HG02623 (cell line): Measurements from ENCODE around the gene SRGAP1.

Source experiments
- ATAC-seq: cut with Tn5 transposase; IDR thresholded peaks from one replicate; pipeline ENCODE4 v1.9.1; 2021; ENCODE audit warnings: moderate library complexity; ENCODE audit not compliant: unreplicated experiment

SRGAP1 gene

GRCh38 chr12:64077922-64078321, 233.4 kb downstream of the SRGAP1 start:
- no peak for ATAC-seq

GRCh38 chr12:64080319-64081007, 236.0 kb downstream of the SRGAP1 start:
- ATAC-seq, result no peak

GRCh38 chr12:64081008-64081404, 236.5 kb downstream of the SRGAP1 start:
- ATAC-seq, result no peak

GRCh38 chr12:64082116-64082515, 237.6 kb downstream of the SRGAP1 start:
- no peak for ATAC-seq

GRCh38 chr12:64082866-64083268, 238.4 kb downstream of the SRGAP1 start:
- ATAC-seq, result no peak

GRCh38 chr12:64083285-64084210, 239.0 kb downstream of the SRGAP1 start:
- ATAC-seq, result no peak

- ATAC-seq, result no peak
These were observed 240.7 kb downstream of the SRGAP1 start for GRCh38 chr12:64085154-64085553.

GRCh38 chr12:64085996-64086395, 241.5 kb downstream of the SRGAP1 start:
- no peak for ATAC-seq

GRCh38 chr12:64086946-64087345, 242.4 kb downstream of the SRGAP1 start:
- ATAC-seq, result no peak

GRCh38 chr12:64087761-64088160, 243.3 kb downstream of the SRGAP1 start:
- ATAC-seq, result no peak

- ATAC-seq, result no peak
These were observed 244.2 kb downstream of the SRGAP1 start for GRCh38 chr12:64088431-64089349.

- ATAC-seq, result no peak
These were observed 245.5 kb downstream of the SRGAP1 start for GRCh38 chr12:64090047-64090446.

GRCh38 chr12:64091186-64091585, 246.7 kb downstream of the SRGAP1 start:
- ATAC-seq, result no peak

- ATAC-seq, result no peak
These were observed 248.2 kb downstream of the SRGAP1 start for GRCh38 chr12:64092507-64093196.

GRCh38 chr12:64093689-64094088, 249.2 kb downstream of the SRGAP1 start:
- no peak for ATAC-seq

GRCh38 chr12:64097366-64098105, 253.0 kb downstream of the SRGAP1 start:
- no peak for ATAC-seq

GRCh38 chr12:64098709-64099354, 254.3 kb downstream of the SRGAP1 start:
- no peak for ATAC-seq

- no peak for ATAC-seq
These were observed 254.9 kb downstream of the SRGAP1 start for GRCh38 chr12:64099397-64099796.

GRCh38 chr12:64102339-64102738, 257.8 kb downstream of the SRGAP1 start:
- no peak for ATAC-seq
